Neural cell (in vitro differentiated cells): ENCODE measurements around the gene CELSR1. TPM values are rescaled to one million over a fixed set of nuclear protein-coding genes. Genes with fewer than 3 reads are reported as not detected.

ENCODE experiments used
- H2AFZ ChIP-seq: fragments of 200-600, 300-800 bp; sonication (generic), shearing (Covaris generic); 2 replicates; pipeline ENCODE4 v1.6.0; 2014; ENCODE audit warnings: low read depth, mild to moderate bottlenecking, antibody characterized with exemption, low read length, moderate library complexity
- H3F3A ChIP-seq: fragments of 200-600 bp; shearing (Covaris generic); 2 replicates; pipeline ENCODE4 v1.6.1; 2016; ENCODE audit warnings: mild to moderate bottlenecking, moderate library complexity, mixed read lengths, antibody characterized with exemption, low read length; ENCODE audit not compliant: insufficient read depth, poor library complexity, severe bottlenecking
- H3K27ac ChIP-seq: fragments of 200-600, 300-800 bp; sonication (generic), shearing (Covaris generic); 2 replicates; pipeline ENCODE4 v1.5.1; 2014; ENCODE audit warnings: mild to moderate bottlenecking, low read length, moderate library complexity
- H3K27me3 ChIP-seq: fragments of 300-800, 200-600 bp; sonication (generic), shearing (Covaris generic); 2 replicates; pipeline ENCODE4 v1.6.0; 2014; ENCODE audit warnings: mild to moderate bottlenecking, low read depth, low read length, moderate library complexity; ENCODE audit not compliant: insufficient read depth
- H3K36me3 ChIP-seq: fragments of 300-800, 200-600 bp; sonication (generic), shearing (Covaris generic); 2 replicates; pipeline ENCODE4 v1.5.1; 2014; ENCODE audit warnings: mild to moderate bottlenecking, antibody characterized with exemption, low read length, moderate library complexity; ENCODE audit not compliant: insufficient read depth
- H3K4me2 ChIP-seq: fragments of 300-800, 200-600 bp; sonication (generic), shearing (Covaris generic); 2 replicates; pipeline ENCODE4 v1.6.0; 2014; ENCODE audit warnings: mild to moderate bottlenecking, low read length
- H3K4me3 ChIP-seq: fragments of 300-800, 200-600 bp; sonication (generic), shearing (Covaris generic); 2 replicates; pipeline ENCODE4 v1.5.1; 2014; ENCODE audit warnings: mild to moderate bottlenecking, low read length, moderate library complexity
- H3K79me2 ChIP-seq: fragments of 200-600 bp; shearing (Covaris generic); replicated peaks from 2 replicates; pipeline ENCODE4 v1.6.0; 2014; ENCODE audit warnings: mild to moderate bottlenecking, low read length, moderate library complexity; ENCODE audit not compliant: insufficient read depth
- H3K9ac ChIP-seq: fragments of 300-800, 200-600 bp; sonication (generic), shearing (Covaris generic); 2 replicates; pipeline ENCODE4 v1.6.1; 2016; ENCODE audit warnings: mild to moderate bottlenecking, low read length, mixed read lengths
- H3K9me2 ChIP-seq: fragments of 200-600 bp; shearing (Covaris generic); 2 replicates; pipeline ENCODE4 v1.6.1; 2016; ENCODE audit warnings: mild to moderate bottlenecking, low read length, mixed read lengths; ENCODE audit not compliant: insufficient read depth
- H3K9me3 ChIP-seq: fragments of 200-600, 300-800 bp; sonication (generic), shearing (Covaris generic); 2 replicates; pipeline ENCODE4 v1.6.1; 2016; ENCODE audit warnings: mild to moderate bottlenecking, mixed run types, low read length, moderate library complexity, mixed read lengths
- H4K20me1 ChIP-seq: fragments of 200-600 bp; shearing (Covaris generic); 2 replicates; pipeline ENCODE4 v1.6.1; 2016; ENCODE audit warnings: mild to moderate bottlenecking, mixed run types; ENCODE audit not compliant: insufficient read depth
- EP300 ChIP-seq: fragments of 450-650 bp; conservative IDR thresholded peaks from 2 replicates; pipeline ENCODE4 v1.6.1; 2014; ENCODE audit warnings: antibody characterized with exemption, mild to moderate bottlenecking, moderate library complexity; ENCODE audit not compliant: poor library complexity, severe bottlenecking
- EZH2 ChIP-seq: fragments of 200-600, 300-800 bp; shearing (Covaris generic), sonication (generic); IDR thresholded peaks from 2 replicates; pipeline ENCODE4 v1.6.1; 2014; ENCODE audit warnings: antibody characterized with exemption, low read length, borderline replicate concordance, mild to moderate bottlenecking; ENCODE audit not compliant: insufficient read depth, poor library complexity, severe bottlenecking
- MXI1 ChIP-seq: fragments of 450-650 bp; conservative IDR thresholded peaks from 2 replicates; pipeline ENCODE4 v1.6.1; 2014; ENCODE audit warnings: antibody characterized with exemption, mild to moderate bottlenecking; ENCODE audit not compliant: poor library complexity, severe bottlenecking
- POLR2AphosphoS5 ChIP-seq: IDR thresholded peaks from 2 replicates; pipeline ENCODE4 v1.6.1; 2012
- RAD21 ChIP-seq: fragments of 450-650 bp; conservative IDR thresholded peaks from 2 replicates; pipeline ENCODE4 v1.6.1; 2014; ENCODE audit warnings: antibody characterized with exemption, mild to moderate bottlenecking, moderate library complexity
- REST ChIP-seq: IDR thresholded peaks from 2 replicates; pipeline ENCODE4 v1.6.1; 2012; ENCODE audit warnings: borderline replicate concordance
- SMC3 ChIP-seq: fragments of 450-650 bp; conservative IDR thresholded peaks from 2 replicates; pipeline ENCODE4 v1.6.1; 2014; ENCODE audit warnings: antibody characterized with exemption, mild to moderate bottlenecking, moderate library complexity; ENCODE audit not compliant: poor library complexity
- TAF1 ChIP-seq: IDR thresholded peaks from 2 replicates; pipeline ENCODE4 v1.6.1; 2012; ENCODE audit warnings: low read depth
- polyA plus RNA-seq: library from polyadenylated mRNA; depleted of rRNA; stranded (reverse); fragments of >200 nt; gene quantifications from 2 replicates; pipeline ENCODE4 v1.2.3, GENCODE V29; 2014
- TF ChIP-seq, protein P1 (sequence below): fragments of 450-650 bp; IDR thresholded peaks from 2 replicates; pipeline ENCODE4 v1.5.1; 2014; ENCODE audit warnings: antibody characterized with exemption, mild to moderate bottlenecking, moderate library complexity; ENCODE audit not compliant: poor library complexity, severe bottlenecking

CELSR1 gene
- polyA plus RNA-seq, 1 donor from 2014 or later: 0.14 TPM

DNA sequence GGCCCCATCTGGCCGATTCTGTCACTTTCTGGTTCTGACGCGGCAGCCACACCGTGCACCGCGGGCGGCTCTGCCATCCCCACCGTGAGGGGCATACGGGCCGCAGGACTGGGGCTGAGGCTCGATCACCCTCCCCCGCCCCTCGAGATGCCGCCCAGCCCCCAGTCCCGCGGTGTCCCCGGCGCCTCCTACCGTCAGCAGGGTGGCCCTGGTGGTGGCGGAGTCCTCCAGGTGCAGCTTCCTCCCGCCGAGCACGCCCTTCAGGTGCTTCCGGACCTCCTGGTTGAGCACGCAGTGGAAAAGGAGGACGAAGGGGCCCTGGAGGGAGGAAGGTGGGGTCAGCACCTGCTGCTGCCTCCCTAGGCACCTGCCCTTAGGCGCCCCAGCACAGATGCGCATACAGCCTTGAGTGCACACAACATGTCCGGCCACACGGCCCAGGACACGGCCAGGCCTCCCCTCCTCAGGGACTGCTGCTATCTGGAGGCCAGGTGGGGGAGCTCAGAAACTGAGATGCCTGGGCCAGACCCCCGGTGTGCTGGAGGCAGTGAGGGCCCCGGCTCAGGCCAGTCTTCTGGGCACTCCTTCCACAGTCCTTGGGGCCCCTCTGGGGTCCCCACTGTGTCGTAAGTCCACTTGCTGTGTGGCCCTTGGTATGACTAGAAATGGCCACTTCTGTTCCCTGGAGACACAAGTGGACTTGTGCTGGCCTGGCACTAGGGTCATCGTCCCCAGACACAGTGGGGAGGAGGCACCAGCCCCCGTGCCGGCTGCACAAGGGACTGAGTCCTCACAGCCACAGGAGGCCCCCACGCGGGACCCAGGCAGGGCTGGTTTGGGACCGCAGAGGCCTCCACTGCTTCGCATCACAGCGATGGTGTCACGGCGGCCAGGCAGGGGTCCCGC lies 170.4 kb downstream of the CELSR1 start:
- H3K9ac ChIP-seq: no peak overlapping the region
- no peaks in the 10 kb centered on the region for H3F3A ChIP-seq
- H3K9me3 ChIP-seq: no peaks in the 10 kb centered on the region
- H3K4me2 ChIP-seq: no peak overlapping the region
- H3K9me2 ChIP-seq: no peaks in the 10 kb centered on the region
- no peak overlapping the region for H3K4me3 ChIP-seq
- H4K20me1 ChIP-seq: no peaks in the 10 kb centered on the region
- H3K36me3 ChIP-seq: no peaks in the 10 kb centered on the region
- H3K27ac ChIP-seq: no peak overlapping the region
- H2AFZ ChIP-seq: no peak overlapping the region
- H3K79me2 ChIP-seq: no peaks in the 10 kb centered on the region
- H3K27me3 ChIP-seq: no peaks in the 10 kb centered on the region
- TF ChIP-seq POLR2AphosphoS5 (no peak), EP300 (no peak), MXI1 (no peak), REST (no peak), RAD21 (no peak), EZH2 (no peak), TAF1 (no peak), SMC3 (no peak)
- TF ChIP-seq, protein P1, sequence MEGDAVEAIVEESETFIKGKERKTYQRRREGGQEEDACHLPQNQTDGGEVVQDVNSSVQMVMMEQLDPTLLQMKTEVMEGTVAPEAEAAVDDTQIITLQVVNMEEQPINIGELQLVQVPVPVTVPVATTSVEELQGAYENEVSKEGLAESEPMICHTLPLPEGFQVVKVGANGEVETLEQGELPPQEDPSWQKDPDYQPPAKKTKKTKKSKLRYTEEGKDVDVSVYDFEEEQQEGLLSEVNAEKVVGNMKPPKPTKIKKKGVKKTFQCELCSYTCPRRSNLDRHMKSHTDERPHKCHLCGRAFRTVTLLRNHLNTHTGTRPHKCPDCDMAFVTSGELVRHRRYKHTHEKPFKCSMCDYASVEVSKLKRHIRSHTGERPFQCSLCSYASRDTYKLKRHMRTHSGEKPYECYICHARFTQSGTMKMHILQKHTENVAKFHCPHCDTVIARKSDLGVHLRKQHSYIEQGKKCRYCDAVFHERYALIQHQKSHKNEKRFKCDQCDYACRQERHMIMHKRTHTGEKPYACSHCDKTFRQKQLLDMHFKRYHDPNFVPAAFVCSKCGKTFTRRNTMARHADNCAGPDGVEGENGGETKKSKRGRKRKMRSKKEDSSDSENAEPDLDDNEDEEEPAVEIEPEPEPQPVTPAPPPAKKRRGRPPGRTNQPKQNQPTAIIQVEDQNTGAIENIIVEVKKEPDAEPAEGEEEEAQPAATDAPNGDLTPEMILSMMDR: no peak

- no peaks in the 10 kb centered on the region for H3K27me3 ChIP-seq
- TF ChIP-seq RAD21 (no peak), SMC3 (no peak), EP300 (no peak), MXI1 (no peak), REST (no peak), POLR2AphosphoS5 (no peak), EZH2 (no peak), TAF1 (no peak)
- TF ChIP-seq, protein P1: no peak
- H2AFZ ChIP-seq: no peak overlapping the region
- no peak overlapping the region for H3K4me3 ChIP-seq
- H3K9me2 ChIP-seq: no peaks in the 10 kb centered on the region
- no peak overlapping the region for H3K27ac ChIP-seq
- H3K4me2 ChIP-seq: no peak overlapping the region
- no peak overlapping the region for H3K9ac ChIP-seq
- H4K20me1 ChIP-seq: no peaks in the 10 kb centered on the region
- H3F3A ChIP-seq: no peaks in the 10 kb centered on the region
- no peaks in the 10 kb centered on the region for H3K79me2 ChIP-seq
- no peaks in the 10 kb centered on the region for H3K9me3 ChIP-seq
- H3K36me3 ChIP-seq: no peaks in the 10 kb centered on the region
Measured at GRCh38 chr22:46366327-46366731, 171.1 kb downstream of the CELSR1 start.
